GM19099 (cell line): Measurements from ENCODE around the gene ATF7IP2.

Experiments
- POLR2A ChIP-seq: IDR thresholded peaks from 3 replicates; pipeline ENCODE4 v1.6.1; 2011; ENCODE audit warnings: low read depth; ENCODE audit not compliant: insufficient read length; ENCODE audit errors: extremely low read depth

Gene ATF7IP2

GRCh38 chr16:10385725-10386516 lies at the start of gene ATF7IP2:
Gene ATF7IP2 (plus strand): TSS chr16:10386061. CDS start chr16:10430621, 44,560 bp downstream.
- peak; percentile 97 for TF ChIP-seq POLR2A

- TF ChIP-seq POLR2A: no peak
Measured at GRCh38 chr16:10338426-10338825, 47.4 kb upstream of the ATF7IP2 start.

GRCh38 chr16:10339777-10340732 lies 45.8 kb upstream of the ATF7IP2 start:
- TF ChIP-seq POLR2A: no peak

- no peak for TF ChIP-seq POLR2A
Measured at GRCh38 chr16:10343124-10343760, 42.6 kb upstream of the ATF7IP2 start.

GRCh38 chr16:10345629-10346028 lies 40.2 kb upstream of the ATF7IP2 start:
- TF ChIP-seq POLR2A: no peak

GRCh38 chr16:10349851-10350250 lies 36.0 kb upstream of the ATF7IP2 start:
- no peak for TF ChIP-seq POLR2A

- no peak for TF ChIP-seq POLR2A
Measured at GRCh38 chr16:10352262-10352661, 33.6 kb upstream of the ATF7IP2 start.

- TF ChIP-seq POLR2A: no peak
Measured at GRCh38 chr16:10355589-10355988, 30.3 kb upstream of the ATF7IP2 start.

- no peak for TF ChIP-seq POLR2A
Measured at GRCh38 chr16:10356870-10357842, 28.7 kb upstream of the ATF7IP2 start.

GRCh38 chr16:10362077-10362863 lies 23.6 kb upstream of the ATF7IP2 start:
- no peak for TF ChIP-seq POLR2A

GRCh38 chr16:10367616-10368188 lies 18.2 kb upstream of the ATF7IP2 start:
- TF ChIP-seq POLR2A: no peak

GRCh38 chr16:10368969-10369551 lies 16.8 kb upstream of the ATF7IP2 start:
- no peak for TF ChIP-seq POLR2A
